ENCODE results near the gene XKRX. TPM values are rescaled to one million over a fixed set of nuclear protein-coding genes. Genes with fewer than 3 reads are reported as not detected.

The XKRX gene
- total RNA-seq, 1 donor from 2014 or later, result 8.4 TPM

DNA sequence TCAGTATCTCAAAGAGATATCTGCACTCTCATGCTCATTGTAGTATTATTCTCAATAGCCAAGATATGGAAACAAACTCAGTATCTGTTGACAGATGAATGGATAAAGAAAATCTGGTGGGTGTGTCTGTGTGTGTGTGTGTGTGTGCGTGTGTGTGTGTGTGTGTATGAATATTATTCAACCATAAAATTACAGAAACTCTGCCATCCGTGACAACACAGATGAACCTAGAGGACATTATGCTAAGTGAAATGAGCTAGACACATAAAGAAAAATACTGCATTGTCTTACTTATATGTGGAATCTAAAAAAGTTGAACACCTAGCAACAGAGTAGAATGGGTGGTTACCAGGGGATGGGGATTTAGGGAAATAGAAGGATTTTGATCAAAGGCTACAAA is 13.2 kb downstream of the XKRX start:
- intact Hi-C loops (cut with DNase I), result no loop called here
- H3K9me3 ChIP-seq, result no peaks in the 10 kb centered on the region
- no peaks in the 10 kb centered on the region for H3K36me3 ChIP-seq
- H3K27ac ChIP-seq, result no peak overlapping the region
- ATAC-seq, result no peak
- no peak overlapping the region for H3K4me3 ChIP-seq
- H3K27me3 ChIP-seq, result no peaks in the 10 kb centered on the region
- no peak for DNase-seq
- no peaks in the 10 kb centered on the region for H3K4me1 ChIP-seq
- TF ChIP-seq, protein P1, sequence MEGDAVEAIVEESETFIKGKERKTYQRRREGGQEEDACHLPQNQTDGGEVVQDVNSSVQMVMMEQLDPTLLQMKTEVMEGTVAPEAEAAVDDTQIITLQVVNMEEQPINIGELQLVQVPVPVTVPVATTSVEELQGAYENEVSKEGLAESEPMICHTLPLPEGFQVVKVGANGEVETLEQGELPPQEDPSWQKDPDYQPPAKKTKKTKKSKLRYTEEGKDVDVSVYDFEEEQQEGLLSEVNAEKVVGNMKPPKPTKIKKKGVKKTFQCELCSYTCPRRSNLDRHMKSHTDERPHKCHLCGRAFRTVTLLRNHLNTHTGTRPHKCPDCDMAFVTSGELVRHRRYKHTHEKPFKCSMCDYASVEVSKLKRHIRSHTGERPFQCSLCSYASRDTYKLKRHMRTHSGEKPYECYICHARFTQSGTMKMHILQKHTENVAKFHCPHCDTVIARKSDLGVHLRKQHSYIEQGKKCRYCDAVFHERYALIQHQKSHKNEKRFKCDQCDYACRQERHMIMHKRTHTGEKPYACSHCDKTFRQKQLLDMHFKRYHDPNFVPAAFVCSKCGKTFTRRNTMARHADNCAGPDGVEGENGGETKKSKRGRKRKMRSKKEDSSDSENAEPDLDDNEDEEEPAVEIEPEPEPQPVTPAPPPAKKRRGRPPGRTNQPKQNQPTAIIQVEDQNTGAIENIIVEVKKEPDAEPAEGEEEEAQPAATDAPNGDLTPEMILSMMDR (IDR thresholded peaks at IDR 0.05), result no peak

DNA sequence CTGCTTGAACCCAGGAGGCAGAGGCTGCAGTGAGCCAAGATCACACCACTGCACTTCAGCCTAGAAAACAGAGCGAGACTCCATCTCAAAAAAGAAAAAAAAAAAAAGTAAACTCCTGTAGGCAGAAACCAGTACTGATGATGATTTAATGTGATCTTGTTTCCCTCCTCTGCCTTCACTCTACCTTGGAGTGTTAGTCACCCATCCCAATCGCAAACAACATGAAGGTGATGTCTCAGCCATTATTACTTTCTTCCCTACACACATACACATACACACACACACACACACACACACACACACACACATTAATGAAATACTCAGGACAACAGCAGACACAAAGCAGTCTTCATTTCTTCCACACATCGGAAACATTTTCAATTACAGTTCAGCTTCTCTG is 15.6 kb downstream of the XKRX start:
- TF ChIP-seq, protein P1 (IDR thresholded peaks at IDR 0.05), result no peak
- no peaks in the 10 kb centered on the region for H3K36me3 ChIP-seq
- H3K9me3 ChIP-seq, result no peaks in the 10 kb centered on the region
- no peaks in the 10 kb centered on the region for H3K27me3 ChIP-seq
- no peak overlapping the region for H3K4me3 ChIP-seq
- no peaks in the 10 kb centered on the region for H3K4me1 ChIP-seq
- intact Hi-C loops (cut with DNase I), result no loop called here
- DNase-seq (no peak), ATAC-seq (no peak)
- H3K27ac ChIP-seq, result no peak overlapping the region

DNA sequence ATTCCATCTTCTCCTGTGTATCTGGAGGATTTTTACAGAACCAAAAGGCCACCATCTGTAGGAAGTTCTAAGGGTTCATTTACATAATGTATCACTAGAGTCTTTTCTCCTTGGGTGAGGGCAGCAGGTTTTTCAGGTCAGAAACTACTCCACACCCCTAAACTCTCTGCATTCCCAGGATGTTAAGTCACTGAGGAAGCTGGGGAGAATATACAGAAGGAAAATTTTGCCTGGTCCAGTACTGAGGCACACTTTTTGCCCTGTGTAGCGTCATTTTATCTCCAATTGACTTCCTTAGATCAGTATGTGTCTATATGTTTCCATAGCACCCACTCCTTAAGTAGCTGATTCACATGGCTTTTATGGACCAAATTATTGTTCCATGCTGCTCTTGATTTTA is 17.0 kb downstream of the XKRX start:
- no peak for DNase-seq

DNA sequence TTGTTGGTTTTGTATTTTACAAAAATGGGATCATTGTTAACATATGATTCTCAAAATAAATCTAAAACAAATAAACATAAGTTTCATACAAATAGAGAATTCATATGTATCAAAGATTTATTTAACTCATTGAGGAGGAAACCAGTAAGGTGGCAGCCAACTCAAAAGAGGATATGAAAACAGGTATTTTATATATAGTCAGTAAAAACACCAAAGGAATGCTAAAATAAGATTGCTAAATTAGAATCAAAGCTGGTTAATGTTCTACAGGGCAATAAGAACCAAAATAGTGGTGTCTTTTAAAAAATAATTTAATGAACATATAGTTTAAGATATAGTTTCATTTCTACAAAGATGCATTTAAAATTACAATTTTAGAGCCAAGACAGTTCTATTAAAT is 23.1 kb downstream of the XKRX start:
- Histone ChIP-seq H3K27me3 (no peaks in the 10 kb centered on the region), H3K4me3 (no peak overlapping the region), H3K36me3 (no peaks in the 10 kb centered on the region), H3K4me1 (no peaks in the 10 kb centered on the region), H3K27ac (no peak overlapping the region), H3K9me3 (no peaks in the 10 kb centered on the region)
- intact Hi-C loops (cut with DNase I), result no loop called here
- ATAC-seq (no peak), DNase-seq (no peak)
- TF ChIP-seq, protein P1 (IDR thresholded peaks at IDR 0.05), result no peak

More for the DNA sequence above, 17.0 kb downstream of the XKRX start:
- H3K4me3 ChIP-seq, result no peak overlapping the region
- no peaks in the 10 kb centered on the region for H3K27me3 ChIP-seq
- no peaks in the 10 kb centered on the region for H3K4me1 ChIP-seq
- ATAC-seq, result no peak
- TF ChIP-seq, protein P1 (IDR thresholded peaks at IDR 0.05), result no peak
- intact Hi-C loops (cut with DNase I), result no loop called here
- H3K36me3 ChIP-seq, result no peaks in the 10 kb centered on the region
- H3K27ac ChIP-seq, result no peak overlapping the region
- no peaks in the 10 kb centered on the region for H3K9me3 ChIP-seq

DNA sequence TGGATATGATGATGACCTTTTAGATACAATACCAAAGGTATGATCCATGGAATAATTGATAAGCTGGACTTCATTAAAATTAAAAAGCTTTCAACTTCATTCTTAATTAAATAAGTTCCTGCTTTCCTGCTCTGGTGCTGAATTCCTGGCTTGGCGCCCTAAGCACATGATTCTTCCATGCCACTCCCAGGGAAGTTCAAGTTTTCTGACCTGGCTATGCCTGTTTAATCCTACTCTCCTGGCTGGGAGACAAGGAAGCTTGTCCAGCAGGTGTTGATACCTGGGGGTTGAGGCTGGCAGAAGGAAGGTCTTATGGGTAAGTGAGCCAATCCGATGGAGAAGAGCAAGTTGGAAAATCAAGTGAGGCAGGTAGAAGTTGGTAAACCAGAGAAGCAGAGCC is 24.3 kb downstream of the XKRX start:
- Histone ChIP-seq H3K4me3 (no peak overlapping the region), H3K36me3 (no peaks in the 10 kb centered on the region), H3K27ac (no peak overlapping the region), H3K9me3 (no peaks in the 10 kb centered on the region), H3K4me1 (no peaks in the 10 kb centered on the region), H3K27me3 (no peaks in the 10 kb centered on the region)
- DNase-seq (no peak), ATAC-seq (no peak)
- intact Hi-C loops (cut with DNase I), result no loop called here
- TF ChIP-seq, protein P1 (IDR thresholded peaks at IDR 0.05), result no peak

DNA sequence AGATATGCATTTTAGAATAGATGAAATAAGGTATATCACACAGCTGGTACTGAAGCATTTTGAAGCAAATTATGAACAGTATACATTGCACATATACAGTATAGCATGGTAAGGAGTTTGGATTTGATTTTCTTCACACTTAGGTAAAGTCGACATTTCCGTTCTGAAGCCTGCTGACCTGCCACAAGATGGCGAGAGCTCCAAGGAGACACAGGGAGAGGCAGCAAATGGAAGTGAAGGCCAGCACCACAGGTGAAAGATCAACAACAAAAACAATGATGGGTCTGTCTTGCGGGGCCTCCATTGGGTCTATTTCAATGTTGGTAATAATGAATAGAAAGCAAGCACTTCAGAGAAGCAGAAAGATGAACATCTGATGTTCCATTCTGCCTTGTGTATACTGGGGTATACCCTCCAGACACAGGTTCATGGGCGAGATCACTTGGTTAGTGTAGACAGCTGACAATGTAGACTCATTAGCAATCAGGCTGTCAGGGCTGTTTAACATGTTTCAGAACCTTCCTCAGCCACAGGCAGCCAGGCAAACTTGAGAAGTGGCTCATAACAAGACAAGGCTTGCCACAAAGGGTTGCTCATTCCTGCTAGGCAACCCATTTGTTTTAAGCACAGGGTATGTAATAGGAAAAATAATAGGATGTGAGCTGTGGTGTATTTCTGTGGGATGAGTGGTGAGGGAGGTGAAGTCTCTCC is 33.2 kb downstream of the XKRX start:
- TF ChIP-seq, protein P1 (IDR thresholded peaks at IDR 0.05), result peak; percentile 19
- Histone ChIP-seq H3K27ac (no peak overlapping the region), H3K9me3 (no peaks in the 10 kb centered on the region), H3K27me3 (no peaks in the 10 kb centered on the region), H3K4me3 (no peak overlapping the region), H3K4me1 (no peaks in the 10 kb centered on the region), H3K36me3 (no peaks in the 10 kb centered on the region)
- intact Hi-C loops (cut with DNase I), result no loop called here
- peak; percentile 45 for ATAC-seq
- DNase-seq, result no peak

Measured in upper lobe of right lung (tissue), 1 donor.